ENCODE data around the gene POTEM. TPM values are rescaled to one million over a fixed set of nuclear protein-coding genes. Genes with fewer than 3 reads are reported as not detected.
"Not testable (repeated sequence)": the region's sequence is repeated elsewhere in the genome, so short reads cannot be mapped to it uniquely, and the experiment has no call there.

POTEM gene
- total and polyA plus RNA-seq, 2 of the 13 experiments (the other 11 are each of a cell fraction or from before 2014, with no cell fraction given) = not detected

- H3K27ac ChIP-seq (ENCODE audit: extremely low read length, insufficient read depth, low read length); BruUV-seq (replicated peaks); H3K4me2 ChIP-seq (ENCODE audit: low read depth, low read length); H3K79me2 ChIP-seq (ENCODE audit: insufficient read depth, low read length); in situ Hi-C loops (cut with HindIII; ENCODE audit: extremely low pct_ligation_motif_present, low pct_unique_long_range_greater_than_20kb); H3K9ac ChIP-seq (ENCODE audit: insufficient read depth, low read depth, low read length); CTCF ChIA-PET (ENCODE audit: low intra/inter-chr PET ratio, low total read pairs); H4K20me1 ChIP-seq (ENCODE audit: insufficient read depth, low read length); H2AFZ ChIP-seq (ENCODE audit: low read length); H3K9me3 ChIP-seq (ENCODE audit: low read length); POLR2A ChIA-PET; H3K27me3 ChIP-seq (ENCODE audit: control insufficient read depth in 1 of 2, insufficient read depth in 2 of 2, low read length in 2 of 2); H3K36me3 ChIP-seq (replicated peaks in 1 of 2; ENCODE audit: control insufficient read depth in 1 of 2, insufficient read depth in 2 of 2, low read length in 2 of 2); ATAC-seq; H3K4me3 ChIP-seq (replicated peaks in 1 of 3; ENCODE audit: insufficient read depth in 1 of 3, low read depth in 2 of 3, low read length in 3 of 3); H3K4me1 ChIP-seq (ENCODE audit: insufficient read depth, low read length); intact Hi-C loops (cut with micrococcal nuclease; ENCODE audit: unreplicated experiment); FAIRE-seq; DNase-seq (ENCODE audit: low spot score): not testable (repeated sequence)
- WGBS (ENCODE audit: low lambda C conversion rate) = 0% methylated on average over 2 of the region's 6 CpGs
These were observed 40.4 kb downstream of the POTEM start for GRCh38 chr14:19007678-19008077.

GRCh38 chr14:19011029-19011428, 43.8 kb downstream of the POTEM start:
- DNase-seq (ENCODE audit: low spot score); FAIRE-seq; in situ Hi-C loops (cut with HindIII; ENCODE audit: extremely low pct_ligation_motif_present, low pct_unique_long_range_greater_than_20kb): not testable (repeated sequence)

GRCh38 chr14:19011703-19012102, 44.5 kb downstream of the POTEM start:
- H3K79me2 ChIP-seq (ENCODE audit: insufficient read depth, low read length); H3K4me1 ChIP-seq (ENCODE audit: insufficient read depth, low read length); H3K9me3 ChIP-seq (ENCODE audit: low read length); CTCF ChIA-PET (ENCODE audit: low intra/inter-chr PET ratio, low total read pairs); DNase-seq (ENCODE audit: low spot score); ATAC-seq; POLR2A ChIA-PET; H3K4me3 ChIP-seq (replicated peaks in 1 of 3; ENCODE audit: insufficient read depth in 1 of 3, low read depth in 2 of 3, low read length in 3 of 3); in situ Hi-C loops (cut with HindIII; ENCODE audit: extremely low pct_ligation_motif_present, low pct_unique_long_range_greater_than_20kb); H2AFZ ChIP-seq (ENCODE audit: low read length); FAIRE-seq; H4K20me1 ChIP-seq (ENCODE audit: insufficient read depth, low read length); H3K9ac ChIP-seq (ENCODE audit: insufficient read depth, low read depth, low read length); intact Hi-C loops (cut with micrococcal nuclease; ENCODE audit: unreplicated experiment); H3K36me3 ChIP-seq (replicated peaks in 1 of 2; ENCODE audit: control insufficient read depth in 1 of 2, insufficient read depth in 2 of 2, low read length in 2 of 2); H3K27me3 ChIP-seq (ENCODE audit: control insufficient read depth in 1 of 2, insufficient read depth in 2 of 2, low read length in 2 of 2); H3K27ac ChIP-seq (ENCODE audit: extremely low read length, insufficient read depth, low read length); BruUV-seq (replicated peaks); H3K4me2 ChIP-seq (ENCODE audit: low read depth, low read length): not testable (repeated sequence)
- no CpG with 5 or more reads among the region's 5 CpGs for WGBS (ENCODE audit: low lambda C conversion rate)

More at GRCh38 chr14:19011029-19011428, 43.8 kb downstream of the POTEM start:
- CTCF ChIA-PET (ENCODE audit: low intra/inter-chr PET ratio, low total read pairs); H3K79me2 ChIP-seq (ENCODE audit: insufficient read depth, low read length); POLR2A ChIA-PET; H3K9me3 ChIP-seq (ENCODE audit: low read length); H3K9ac ChIP-seq (ENCODE audit: insufficient read depth, low read depth, low read length); H3K4me3 ChIP-seq (replicated peaks in 1 of 3; ENCODE audit: insufficient read depth in 1 of 3, low read depth in 2 of 3, low read length in 3 of 3); H3K27me3 ChIP-seq (ENCODE audit: control insufficient read depth in 1 of 2, insufficient read depth in 2 of 2, low read length in 2 of 2); BruUV-seq (replicated peaks); H3K27ac ChIP-seq (ENCODE audit: extremely low read length, insufficient read depth, low read length); H4K20me1 ChIP-seq (ENCODE audit: insufficient read depth, low read length); ATAC-seq; H3K4me2 ChIP-seq (ENCODE audit: low read depth, low read length); H3K36me3 ChIP-seq (replicated peaks in 1 of 2; ENCODE audit: control insufficient read depth in 1 of 2, insufficient read depth in 2 of 2, low read length in 2 of 2); H3K4me1 ChIP-seq (ENCODE audit: insufficient read depth, low read length); intact Hi-C loops (cut with micrococcal nuclease; ENCODE audit: unreplicated experiment); H2AFZ ChIP-seq (ENCODE audit: low read length): not testable (repeated sequence)
- 11% methylated on average over 3 of the region's 10 CpGs for WGBS (ENCODE audit: low lambda C conversion rate)

DNA sequence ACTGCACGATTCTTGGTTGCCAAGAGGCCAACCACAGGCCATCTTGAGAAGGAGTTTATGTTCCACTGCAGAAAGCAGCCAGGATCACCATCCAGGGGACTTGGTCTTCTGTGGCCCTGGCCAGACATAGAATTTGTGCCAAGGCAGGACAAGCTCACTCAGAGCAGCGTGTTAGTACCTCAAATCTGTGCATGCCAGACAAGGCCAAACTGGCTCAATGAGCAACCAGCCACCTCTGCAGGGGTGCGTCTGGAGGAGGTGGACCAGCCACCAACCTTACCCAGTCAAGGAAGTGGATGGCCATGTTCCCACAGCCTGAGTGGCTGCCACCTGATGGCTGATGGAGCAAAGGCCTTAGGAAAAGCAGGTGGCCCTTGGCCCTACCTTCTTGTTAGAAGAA, 48.0 kb downstream of the POTEM start:
- H2AFZ ChIP-seq (ENCODE audit: low read length); H3K4me3 ChIP-seq (replicated peaks in 1 of 3; ENCODE audit: insufficient read depth in 1 of 3, low read depth in 2 of 3, low read length in 3 of 3); H3K4me1 ChIP-seq (ENCODE audit: insufficient read depth, low read length); intact Hi-C loops (cut with micrococcal nuclease; ENCODE audit: unreplicated experiment); BruUV-seq (replicated peaks); FAIRE-seq; H3K27me3 ChIP-seq (ENCODE audit: control insufficient read depth in 1 of 2, insufficient read depth in 2 of 2, low read length in 2 of 2); H3K36me3 ChIP-seq (replicated peaks in 1 of 2; ENCODE audit: control insufficient read depth in 1 of 2, insufficient read depth in 2 of 2, low read length in 2 of 2); H3K27ac ChIP-seq (ENCODE audit: extremely low read length, insufficient read depth, low read length); H3K79me2 ChIP-seq (ENCODE audit: insufficient read depth, low read length); H3K9me3 ChIP-seq (ENCODE audit: low read length); ATAC-seq; CTCF ChIA-PET (ENCODE audit: low intra/inter-chr PET ratio, low total read pairs); H4K20me1 ChIP-seq (ENCODE audit: insufficient read depth, low read length); H3K4me2 ChIP-seq (ENCODE audit: low read depth, low read length); H3K9ac ChIP-seq (ENCODE audit: insufficient read depth, low read depth, low read length); POLR2A ChIA-PET; DNase-seq (ENCODE audit: low spot score); in situ Hi-C loops (cut with HindIII; ENCODE audit: extremely low pct_ligation_motif_present, low pct_unique_long_range_greater_than_20kb): not testable (repeated sequence)
- no CpG with 5 or more reads among the region's 3 CpGs for WGBS (ENCODE audit: low lambda C conversion rate)
